ENCODE results near the gene PRKG1.

Gene PRKG1

GRCh38 chr10:52082307-52082706 lies 1008.0 kb downstream of the PRKG1 start:
- TF ChIP-seq, protein P1, sequence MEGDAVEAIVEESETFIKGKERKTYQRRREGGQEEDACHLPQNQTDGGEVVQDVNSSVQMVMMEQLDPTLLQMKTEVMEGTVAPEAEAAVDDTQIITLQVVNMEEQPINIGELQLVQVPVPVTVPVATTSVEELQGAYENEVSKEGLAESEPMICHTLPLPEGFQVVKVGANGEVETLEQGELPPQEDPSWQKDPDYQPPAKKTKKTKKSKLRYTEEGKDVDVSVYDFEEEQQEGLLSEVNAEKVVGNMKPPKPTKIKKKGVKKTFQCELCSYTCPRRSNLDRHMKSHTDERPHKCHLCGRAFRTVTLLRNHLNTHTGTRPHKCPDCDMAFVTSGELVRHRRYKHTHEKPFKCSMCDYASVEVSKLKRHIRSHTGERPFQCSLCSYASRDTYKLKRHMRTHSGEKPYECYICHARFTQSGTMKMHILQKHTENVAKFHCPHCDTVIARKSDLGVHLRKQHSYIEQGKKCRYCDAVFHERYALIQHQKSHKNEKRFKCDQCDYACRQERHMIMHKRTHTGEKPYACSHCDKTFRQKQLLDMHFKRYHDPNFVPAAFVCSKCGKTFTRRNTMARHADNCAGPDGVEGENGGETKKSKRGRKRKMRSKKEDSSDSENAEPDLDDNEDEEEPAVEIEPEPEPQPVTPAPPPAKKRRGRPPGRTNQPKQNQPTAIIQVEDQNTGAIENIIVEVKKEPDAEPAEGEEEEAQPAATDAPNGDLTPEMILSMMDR (conservative IDR thresholded peaks at IDR 0.05; ENCODE audit: low read depth), result no peak
- CTCF ChIA-PET, result interaction anchor here (0.6 kb wide), 1 partner anchor 40 kb away, joined by 4 read pairs; no protein-coding TSS in a partner anchor
- POLR2A ChIA-PET (ENCODE audit: low non-redundant PET), result no interaction called here
- DNase-seq (ENCODE audit: low spot score), result no peak
- H3K27ac ChIP-seq, result no peak overlapping the region

DNA sequence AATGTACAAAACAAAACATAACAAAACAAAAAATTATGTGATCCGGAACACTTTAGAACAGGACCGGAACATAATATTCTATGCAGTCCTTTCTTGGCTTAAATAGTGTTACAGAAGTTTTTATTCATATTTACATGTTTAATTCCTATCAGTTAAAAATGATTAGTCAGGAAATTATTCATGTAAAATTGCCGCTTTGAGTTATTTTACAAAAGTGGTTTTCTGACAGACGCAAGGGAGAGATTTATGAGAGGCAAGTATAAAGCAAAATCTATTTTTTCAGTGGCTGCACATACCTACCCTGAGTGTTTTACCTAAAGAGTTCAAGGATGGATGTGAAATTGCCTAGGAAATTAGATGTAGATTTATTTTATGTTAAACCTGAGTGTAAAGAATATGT lies 1009.1 kb downstream of the PRKG1 start:
- TF ChIP-seq, protein P1 (conservative IDR thresholded peaks at IDR 0.05; ENCODE audit: low read depth), result no peak
- CTCF ChIA-PET, result no interaction called here
- no peak for DNase-seq (ENCODE audit: low spot score)
- POLR2A ChIA-PET (ENCODE audit: low non-redundant PET), result no interaction called here
- no peak overlapping the region for H3K27ac ChIP-seq

DNA sequence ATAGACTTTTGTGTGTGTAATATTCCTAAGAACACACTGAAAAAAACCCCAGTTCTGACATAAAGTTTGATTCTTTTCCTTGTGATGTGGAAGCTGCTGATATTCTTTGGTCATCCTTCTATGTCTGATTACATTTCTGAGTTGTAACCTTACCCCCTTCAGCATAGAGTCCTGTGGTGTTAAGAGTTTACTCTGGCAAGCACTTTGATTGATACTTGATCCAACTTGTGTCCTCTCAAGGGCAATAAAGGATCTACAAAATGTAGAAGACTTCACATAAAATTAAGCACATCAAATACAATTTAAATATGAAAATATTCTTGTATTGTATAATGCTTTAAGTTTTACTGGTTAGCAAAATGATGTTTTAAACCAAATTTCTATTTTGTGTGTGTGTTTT lies 1018.1 kb downstream of the PRKG1 start:
- POLR2A ChIA-PET (ENCODE audit: low non-redundant PET), result no interaction called here
- CTCF ChIA-PET, result no interaction called here
- DNase-seq (ENCODE audit: low spot score), result no peak
- no peak overlapping the region for H3K27ac ChIP-seq
- TF ChIP-seq, protein P1 (conservative IDR thresholded peaks at IDR 0.05; ENCODE audit: low read depth), result no peak

DNA sequence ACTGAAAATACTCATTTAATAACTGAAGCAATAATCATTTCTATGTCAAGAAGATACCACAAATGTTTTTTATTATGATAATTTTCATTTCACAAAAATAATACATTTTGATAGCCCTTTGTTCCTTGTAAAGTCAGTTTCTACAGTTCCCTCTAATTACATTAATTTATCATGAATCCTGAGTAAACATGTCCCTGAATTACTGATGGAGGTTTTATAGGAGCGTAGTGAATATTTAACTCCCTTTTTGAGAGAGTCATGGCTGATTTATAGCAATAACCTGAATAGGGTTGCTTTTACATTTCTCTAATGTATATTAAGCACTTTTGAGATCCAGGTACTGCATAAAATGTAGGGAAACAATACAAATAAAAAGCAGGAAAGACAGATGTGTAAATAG lies 1023.8 kb downstream of the PRKG1 start:
- TF ChIP-seq, protein P1 (conservative IDR thresholded peaks at IDR 0.05; ENCODE audit: low read depth), result no peak
- ChIA-PET POLR2A (ENCODE audit: low non-redundant PET) (no interaction called here), CTCF (interaction anchor here (0.7 kb wide), 1 partner anchor 1224 kb away, joined by 4 read pairs; no protein-coding TSS in a partner anchor)

DNA sequence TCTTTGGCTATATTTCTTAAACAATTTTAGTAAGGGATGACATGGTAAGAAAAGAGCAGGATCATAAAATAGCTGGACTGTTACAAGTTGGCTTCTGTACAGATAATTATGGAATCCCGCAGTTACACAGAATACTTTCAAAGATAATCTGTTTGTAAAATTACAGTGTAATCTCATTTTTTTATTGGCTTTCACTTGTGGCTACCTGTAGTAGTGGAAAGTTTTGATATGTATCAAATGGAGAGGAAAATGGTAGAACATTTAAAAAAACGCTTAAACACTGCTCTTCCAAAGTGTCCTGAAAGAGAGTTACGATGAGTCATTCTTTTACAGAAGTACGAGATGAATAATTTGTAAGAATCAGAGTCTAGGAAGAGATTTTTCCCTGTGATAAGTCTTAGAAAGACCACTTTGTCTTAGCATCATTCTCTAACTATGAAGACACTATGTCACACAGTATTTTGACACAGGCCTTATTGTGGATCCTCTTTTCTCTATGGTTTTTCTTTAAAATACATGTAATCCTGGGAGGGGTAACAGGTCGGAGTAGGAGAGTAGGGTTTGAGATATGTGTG lies 1024.8 kb downstream of the PRKG1 start:
- DNase-seq (ENCODE audit: low spot score), result no peak

More for the DNA sequence above, 1023.8 kb downstream of the PRKG1 start:
- no peak overlapping the region for H3K27ac ChIP-seq
- no peak for DNase-seq (ENCODE audit: low spot score)

DNA sequence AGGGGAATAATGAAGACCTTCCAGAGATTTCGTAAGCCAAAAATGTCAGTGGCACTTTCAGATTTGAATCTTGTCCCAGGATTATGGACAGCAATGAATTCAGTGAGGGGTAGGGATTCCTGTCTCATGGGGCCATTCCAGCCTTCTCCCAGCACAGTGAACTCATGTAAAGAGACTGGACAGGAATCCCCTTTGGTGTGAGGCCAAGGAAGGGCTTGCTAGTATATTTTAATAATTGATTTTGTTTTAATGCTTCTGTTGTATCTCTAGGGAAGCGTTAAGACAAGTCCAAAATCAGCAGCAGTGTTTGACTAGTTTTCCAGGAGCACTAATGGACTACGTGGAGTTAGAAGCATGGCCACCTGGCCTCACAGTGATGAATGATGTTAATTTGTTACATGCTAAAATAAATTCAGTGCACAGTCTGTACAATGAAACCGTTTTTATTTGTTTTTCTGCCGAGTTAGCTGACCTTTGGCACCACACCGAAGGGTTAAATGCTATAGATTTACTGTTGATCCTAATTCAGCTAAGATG lies 1025.8 kb downstream of the PRKG1 start:
- no peak overlapping the region for H3K27ac ChIP-seq
- ChIA-PET CTCF (no interaction called here), POLR2A (ENCODE audit: low non-redundant PET) (no interaction called here)
- TF ChIP-seq, protein P1 (conservative IDR thresholded peaks at IDR 0.05; ENCODE audit: low read depth), result no peak
- no peak for DNase-seq (ENCODE audit: low spot score)

More for the DNA sequence above, 1024.8 kb downstream of the PRKG1 start:
- ChIA-PET CTCF (no interaction called here), POLR2A (ENCODE audit: low non-redundant PET) (no interaction called here)
- H3K27ac ChIP-seq, result no peak overlapping the region
- TF ChIP-seq, protein P1 (conservative IDR thresholded peaks at IDR 0.05; ENCODE audit: low read depth), result no peak
